Keratinocyte (primary cell): Measurements from ENCODE around the gene COTL1.

Experiments used
- CTCF ChIP-seq, 3 experiments: IDR thresholded peaks in 1 of 3; conservative IDR thresholded peaks in 1 of 3; optimal IDR thresholded peaks in 1 of 3; 2 replicates in 2 of 3; 3 replicates in 1 of 3; pipeline versions ENCODE3 to v1.5.1; 2011; ENCODE audit warnings: low read length in 3 of 3, mild to moderate bottlenecking in 3 of 3, moderate library complexity in 2 of 3, control low read depth in 1 of 3, inconsistent platforms in 1 of 3; ENCODE audit not compliant: insufficient read depth in 2 of 3; ENCODE audit errors: extremely low read depth in 1 of 3
- EZH2 ChIP-seq: IDR thresholded peaks from one replicate; pipeline ENCODE4 v1.6.1; 2012; ENCODE audit warnings: inconsistent platforms, mild to moderate bottlenecking, low read length, moderate library complexity

- TF ChIP-seq EZH2 (no peak), CTCF (optimal IDR thresholded peaks at IDR 0.05 in 1 of 3, IDR thresholded peaks at IDR 0.05 in 1 of 3, conservative IDR thresholded peaks at IDR 0.05 in 1 of 3; ENCODE audit: extremely low read depth in 1 of 3, insufficient read depth in 2 of 3, low read length in 3 of 3) (no peak)
Observed at GRCh38 chr16:84596801-84597527, 20.9 kb downstream of the COTL1 start.
